ENCODE results near the gene CCDC138.

DNA sequence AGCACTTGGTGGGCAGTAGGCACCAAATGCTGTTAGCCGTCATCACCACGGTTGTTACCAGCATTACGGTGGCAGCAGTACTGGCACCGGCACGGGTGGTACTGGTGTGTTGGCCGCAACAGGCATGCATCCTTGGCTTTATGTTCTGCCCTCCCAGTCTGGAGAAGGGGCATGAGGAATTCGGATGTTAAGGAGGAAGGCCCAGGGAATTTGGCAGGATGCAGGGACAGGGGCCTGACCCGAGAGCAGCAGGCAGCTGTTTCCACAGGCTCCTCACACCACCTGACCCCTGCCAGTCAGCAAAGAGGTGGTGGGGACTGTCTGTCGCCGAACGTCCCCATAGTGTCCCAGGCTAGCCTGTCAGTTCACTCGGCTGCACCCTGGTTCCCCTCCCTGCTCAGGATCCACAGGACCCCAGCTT is 123.5 kb downstream of the CCDC138 start:
- TF ChIP-seq, protein P1, sequence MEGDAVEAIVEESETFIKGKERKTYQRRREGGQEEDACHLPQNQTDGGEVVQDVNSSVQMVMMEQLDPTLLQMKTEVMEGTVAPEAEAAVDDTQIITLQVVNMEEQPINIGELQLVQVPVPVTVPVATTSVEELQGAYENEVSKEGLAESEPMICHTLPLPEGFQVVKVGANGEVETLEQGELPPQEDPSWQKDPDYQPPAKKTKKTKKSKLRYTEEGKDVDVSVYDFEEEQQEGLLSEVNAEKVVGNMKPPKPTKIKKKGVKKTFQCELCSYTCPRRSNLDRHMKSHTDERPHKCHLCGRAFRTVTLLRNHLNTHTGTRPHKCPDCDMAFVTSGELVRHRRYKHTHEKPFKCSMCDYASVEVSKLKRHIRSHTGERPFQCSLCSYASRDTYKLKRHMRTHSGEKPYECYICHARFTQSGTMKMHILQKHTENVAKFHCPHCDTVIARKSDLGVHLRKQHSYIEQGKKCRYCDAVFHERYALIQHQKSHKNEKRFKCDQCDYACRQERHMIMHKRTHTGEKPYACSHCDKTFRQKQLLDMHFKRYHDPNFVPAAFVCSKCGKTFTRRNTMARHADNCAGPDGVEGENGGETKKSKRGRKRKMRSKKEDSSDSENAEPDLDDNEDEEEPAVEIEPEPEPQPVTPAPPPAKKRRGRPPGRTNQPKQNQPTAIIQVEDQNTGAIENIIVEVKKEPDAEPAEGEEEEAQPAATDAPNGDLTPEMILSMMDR (IDR thresholded peaks at IDR 0.05), result no peak
- TF ChIP-seq POLR2AphosphoS5 (IDR thresholded peaks at IDR 0.05) (no peak), EP300 (IDR thresholded peaks at IDR 0.05; ENCODE audit: low read depth) (no peak)

Data from transverse colon (tissue), 4 donors.